Measurements from ENCODE around the gene OFD1. TPM values are rescaled to one million over a fixed set of nuclear protein-coding genes. Genes with fewer than 3 reads are reported as not detected.

OFD1 gene
- total and polyA plus RNA-seq, 7 donors, result 3.3 to 9.5 (median 8.2) TPM

- Histone ChIP-seq H3K27ac (no peak overlapping the region), H3K9me3 (no peaks in the 10 kb centered on the region), H3K27me3 (ENCODE audit: insufficient read depth in 3 of 3, low read length in 2 of 3) (peaks cover 0 to 6% (median 0%) of the 10 kb centered on the region in 3 donors), H3K4me3 (no peak overlapping the region), H3K4me1 (no peaks in the 10 kb centered on the region), H3K36me3 (ENCODE audit: insufficient read depth in 1 of 2, low read depth in 1 of 2) (no peaks in the 10 kb centered on the region)
- intact Hi-C loops (cut with DNase I), result no loop called here
- ATAC-seq, result no peak
- WGBS, 3 donors, result 83 to 89% (median 88%) methylated on average over 10 of the region's 10 CpGs
- no peak for DNase-seq
- TF ChIP-seq CTCF (IDR thresholded peaks at IDR 0.05), result no peak
These were observed 59.9 kb downstream of the OFD1 start for GRCh38 chrX:13794417-13794816.

GRCh38 chrX:13797512-13797911 is 63.0 kb downstream of the OFD1 start:
- intact Hi-C loops (cut with DNase I), result no loop called here
- H3K9me3 ChIP-seq, result no peaks in the 10 kb centered on the region
- no peak for ATAC-seq
- no peak overlapping the region for H3K27ac ChIP-seq
- H3K4me1 ChIP-seq, result no peaks in the 10 kb centered on the region
- H3K36me3 ChIP-seq (ENCODE audit: insufficient read depth in 1 of 2, low read depth in 1 of 2), result no peaks in the 10 kb centered on the region
- 89 to 100% (median 91%) methylated on average over 4 of the region's 4 CpGs for WGBS, 3 donors
- H3K4me3 ChIP-seq, result no peak overlapping the region
- no peak for DNase-seq
- no peak for TF ChIP-seq CTCF (IDR thresholded peaks at IDR 0.05)
- peaks cover 0 to 18% (median 0%) of the 10 kb centered on the region in 3 donors for H3K27me3 ChIP-seq (ENCODE audit: insufficient read depth in 3 of 3, low read length in 2 of 3)

DNA sequence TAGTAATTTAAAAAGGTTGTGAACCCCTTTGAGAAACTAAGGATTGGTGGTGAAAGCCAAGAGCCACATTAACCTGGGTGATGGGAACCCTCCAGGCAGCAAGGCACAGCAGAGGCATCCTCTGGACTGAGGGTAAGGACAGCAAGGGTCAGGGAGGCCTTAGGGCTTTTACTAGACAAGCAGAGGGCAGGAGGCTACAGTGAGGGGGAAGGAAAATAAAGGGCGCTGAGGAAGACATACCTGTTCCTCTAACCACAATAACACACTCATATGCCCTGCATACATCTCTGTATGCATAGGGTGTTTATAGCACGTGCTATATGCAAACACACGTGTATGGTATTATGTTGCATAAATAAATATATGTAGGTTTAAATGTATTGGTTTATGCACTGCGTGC is 63.6 kb downstream of the OFD1 start:
- WGBS, 3 donors, result 91 to 96% (median 95%) methylated on average over 4 of the region's 4 CpGs
- H3K27me3 ChIP-seq (ENCODE audit: insufficient read depth in 3 of 3, low read length in 2 of 3), result peaks cover 0 to 18% (median 0%) of the 10 kb centered on the region in 3 donors
- H3K9me3 ChIP-seq, result no peaks in the 10 kb centered on the region
- no peaks in the 10 kb centered on the region for H3K36me3 ChIP-seq (ENCODE audit: insufficient read depth in 1 of 2, low read depth in 1 of 2)
- intact Hi-C loops (cut with DNase I), result no loop called here
- no peak overlapping the region for H3K27ac ChIP-seq
- no peak for TF ChIP-seq CTCF (IDR thresholded peaks at IDR 0.05)
- DNase-seq, result no peak
- no peak for ATAC-seq
- H3K4me3 ChIP-seq, result no peak overlapping the region
- H3K4me1 ChIP-seq, result no peaks in the 10 kb centered on the region

- intact Hi-C loops (cut with DNase I), result no loop called here
- Histone ChIP-seq H3K36me3 (ENCODE audit: insufficient read depth in 1 of 2, low read depth in 1 of 2) (no peaks in the 10 kb centered on the region), H3K4me3 (no peak overlapping the region), H3K27me3 (ENCODE audit: insufficient read depth in 3 of 3, low read length in 2 of 3) (peaks cover 0 to 26% (median 2%) of the 10 kb centered on the region in 3 donors), H3K9me3 (no peaks in the 10 kb centered on the region), H3K4me1 (no peaks in the 10 kb centered on the region), H3K27ac (no peak overlapping the region)
- DNase-seq, result no peak
- ATAC-seq, result no peak
- TF ChIP-seq CTCF (IDR thresholded peaks at IDR 0.05), result no peak
- WGBS, 3 donors, result 33 to 55% (median 52%) methylated on average over 6 of the region's 6 CpGs
These were observed 68.6 kb downstream of the OFD1 start for GRCh38 chrX:13803116-13803515.

GRCh38 chrX:13805241-13805640 is 70.7 kb downstream of the OFD1 start:
- WGBS, 3 donors, result 66 to 89% (median 73%) methylated on average over 2 of the region's 2 CpGs
- intact Hi-C loops (cut with DNase I), result no loop called here

More at GRCh38 chrX:13805241-13805640, 70.7 kb downstream of the OFD1 start:
- Histone ChIP-seq H3K9me3 (no peaks in the 10 kb centered on the region), H3K27ac (no peak overlapping the region), H3K4me1 (no peaks in the 10 kb centered on the region), H3K4me3 (no peak overlapping the region), H3K27me3 (ENCODE audit: insufficient read depth in 3 of 3, low read length in 2 of 3) (peaks cover 0 to 26% (median 2%) of the 10 kb centered on the region in 3 donors), H3K36me3 (ENCODE audit: insufficient read depth in 1 of 2, low read depth in 1 of 2) (no peaks in the 10 kb centered on the region)
- DNase-seq, result no peak
- no peak for ATAC-seq
- TF ChIP-seq CTCF (IDR thresholded peaks at IDR 0.05), result no peak
